Caki2 (cell line): ENCODE data around the gene NUP107. TPM values are rescaled to one million over a fixed set of nuclear protein-coding genes. Genes with fewer than 3 reads are reported as not detected.

Experiments used
- DNase-seq: peaks from one replicate; pipeline ENCODE4 v3.0.0-alpha.2; 2015; ENCODE audit warnings: low read depth
- in situ Hi-C: cut with HindIII; loops from 2 replicates; pipeline ENCODE4 v1.10.0; 2016; ENCODE audit warnings: low sequenced_read_pairs, low pct_unique_long_range_greater_than_20kb, mixed read lengths
- total RNA-seq: library from RNA; depleted of rRNA; stranded (reverse); fragments of >200 nt; shearing (Covaris generic); gene quantifications from 2 replicates; pipeline ENCODE4 v1.2.3, GENCODE V29; 2014; ENCODE audit warnings: low replicate concordance; rRNA removed

NUP107 gene
- total RNA-seq, 1 experiment from 2014 or later: 111 TPM

DNA sequence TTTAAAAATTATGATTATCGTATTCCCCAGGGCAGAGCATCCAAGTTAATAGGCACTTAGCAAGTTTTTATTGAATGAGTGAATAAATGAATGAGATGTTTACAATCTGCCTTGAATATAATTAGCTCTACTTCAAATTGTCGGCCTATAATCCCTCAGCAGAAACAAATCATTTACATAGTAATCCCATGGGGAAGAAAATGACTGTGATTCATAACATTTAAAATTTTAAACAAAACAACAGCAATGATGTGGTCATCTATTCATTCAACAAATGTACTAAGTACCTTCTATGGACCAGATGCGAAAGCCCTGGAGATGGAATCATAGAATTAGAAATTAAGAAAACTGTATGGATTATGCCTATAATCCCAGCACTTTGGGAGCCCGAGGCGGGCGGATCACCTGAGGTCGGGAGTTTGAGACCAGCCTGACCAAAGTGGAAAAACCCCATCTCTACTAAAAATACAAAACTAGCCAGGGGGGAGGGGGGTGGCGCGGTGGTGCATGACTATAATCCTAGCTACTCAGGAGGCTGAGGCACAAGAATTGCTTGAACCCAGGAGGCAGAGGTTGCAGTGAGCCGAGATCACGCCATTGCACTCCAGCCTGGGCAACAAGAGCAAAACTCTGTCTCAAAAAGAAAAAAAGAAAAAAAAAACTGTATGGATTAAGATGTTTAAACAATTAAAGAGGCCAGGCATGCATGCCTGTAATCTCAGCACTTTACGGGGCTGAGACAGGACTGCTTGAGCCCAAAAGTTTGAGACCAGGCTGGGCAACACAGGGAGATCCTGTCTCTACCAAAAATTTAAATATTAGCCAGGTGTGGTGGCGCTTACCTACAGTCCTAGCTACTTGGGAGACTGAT, 103.5 kb downstream of the NUP107 start:
- in situ Hi-C loops: no loop called here
- no peak for DNase-seq

DNA sequence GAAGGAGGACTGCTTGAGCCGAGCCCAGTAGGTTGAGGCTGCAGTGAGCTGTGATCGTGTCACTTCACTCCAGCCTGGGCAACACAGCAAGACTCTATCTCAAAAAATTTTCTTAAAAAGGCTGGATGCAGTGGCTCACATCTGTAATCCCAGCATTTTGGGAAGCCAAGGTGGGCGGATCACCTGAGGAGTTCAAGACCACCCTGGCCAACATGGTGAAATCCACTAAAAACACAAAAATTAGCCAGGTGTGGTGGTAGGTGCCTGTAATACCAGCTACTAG, 104.1 kb downstream of the NUP107 start:
- DNase-seq: no peak
- in situ Hi-C loops: no loop called here

DNA sequence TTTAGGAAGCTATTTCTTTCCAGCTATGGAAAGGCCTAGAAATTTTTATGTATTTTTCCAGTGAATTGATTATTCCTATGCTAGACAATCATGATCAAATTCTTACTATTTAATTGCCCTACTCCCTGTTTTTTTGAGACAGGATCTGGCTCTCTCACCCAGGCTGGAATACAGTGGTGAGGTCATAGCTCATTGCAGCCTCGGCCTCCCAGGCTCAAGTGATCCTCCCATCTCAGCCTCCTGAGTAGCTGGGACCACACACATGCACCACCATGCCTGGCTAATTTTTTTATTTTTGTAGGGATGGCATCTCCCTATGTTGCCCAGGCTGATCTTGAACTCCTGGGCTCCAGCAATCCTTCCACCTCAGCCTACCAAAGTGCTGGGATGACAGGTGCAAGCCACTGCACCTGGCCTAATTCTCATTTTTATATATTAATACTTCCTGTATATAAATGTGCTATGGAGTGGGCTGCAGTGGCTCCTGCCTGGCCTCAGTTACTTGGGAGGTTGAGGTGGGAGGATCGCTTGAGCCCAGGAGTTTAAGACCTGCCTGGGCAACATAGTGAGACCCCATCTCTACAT, 105.2 kb downstream of the NUP107 start:
- in situ Hi-C loops: no loop called here
- DNase-seq: no peak

DNA sequence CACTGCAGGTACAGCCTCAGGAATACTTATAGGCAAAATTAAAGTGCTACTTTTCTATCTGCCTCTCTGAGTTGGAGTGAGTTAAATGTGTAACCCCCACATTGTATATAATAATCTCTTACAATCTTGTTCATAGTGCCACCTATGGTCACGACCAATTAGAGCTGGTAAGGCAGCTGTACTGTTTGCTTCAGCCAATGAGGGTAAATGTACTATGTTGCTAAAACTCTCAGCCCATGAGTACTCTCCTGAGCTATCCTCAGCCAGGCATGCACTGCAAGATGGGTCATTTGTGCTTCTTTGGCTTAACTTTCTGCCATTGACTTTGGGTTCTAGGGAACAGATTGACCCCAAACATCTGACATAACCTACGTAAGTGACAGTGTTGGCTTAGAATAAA, 106.2 kb downstream of the NUP107 start:
- peak; percentile 75 for DNase-seq
- in situ Hi-C loops: no loop called here

DNA sequence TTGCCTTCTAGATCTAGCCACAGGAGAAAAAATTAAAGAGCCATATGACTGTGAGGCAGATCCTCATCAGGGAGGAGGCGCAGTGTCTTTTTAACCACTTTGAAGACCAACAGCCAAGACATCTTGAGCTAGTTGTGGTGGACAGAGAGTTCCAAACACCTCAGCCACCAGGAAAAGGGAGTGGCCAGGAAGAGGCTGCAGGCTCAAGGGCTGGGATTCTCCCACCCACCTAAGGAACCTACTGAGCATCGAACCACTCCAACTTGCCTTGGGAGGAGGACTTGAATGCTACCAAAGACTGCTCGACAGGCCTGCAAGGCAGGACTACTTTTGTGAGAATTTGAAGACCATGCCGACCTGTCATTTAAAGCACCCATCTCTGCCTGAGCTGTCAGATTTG, 106.7 kb downstream of the NUP107 start:
- DNase-seq: no peak
- in situ Hi-C loops: no loop called here

DNA sequence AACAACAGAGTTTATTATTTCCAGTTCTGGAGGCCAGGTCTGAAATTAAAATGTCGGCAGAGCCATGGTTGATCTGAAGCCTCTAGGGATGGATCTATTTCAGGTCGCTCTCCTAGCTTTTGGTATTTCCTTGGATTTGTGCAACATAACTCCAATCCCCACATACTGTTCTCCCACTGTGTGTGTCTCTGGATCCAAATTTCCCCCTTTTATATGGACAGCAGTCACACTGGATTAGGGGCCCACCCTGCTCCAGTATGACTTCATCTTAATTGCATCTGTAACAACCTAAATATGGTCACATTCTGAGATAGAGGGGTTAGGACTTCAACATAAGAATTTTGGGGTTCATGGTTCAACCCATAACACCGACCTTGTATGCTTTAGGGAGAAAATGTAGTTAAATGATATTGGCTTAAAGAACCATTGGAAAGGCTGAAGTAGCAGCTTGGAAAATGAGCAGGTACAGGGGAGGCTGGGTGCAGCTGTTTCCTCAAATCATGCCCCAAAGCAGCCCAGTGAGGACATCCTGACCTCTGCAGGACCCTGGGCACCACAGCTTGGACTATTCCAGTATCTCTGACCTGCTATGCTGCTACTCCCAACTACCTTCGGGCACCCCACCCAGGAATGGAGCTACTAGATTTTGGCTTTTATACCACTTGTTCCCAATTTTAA, 107.3 kb downstream of the NUP107 start:
- in situ Hi-C loops: no loop called here

DNA sequence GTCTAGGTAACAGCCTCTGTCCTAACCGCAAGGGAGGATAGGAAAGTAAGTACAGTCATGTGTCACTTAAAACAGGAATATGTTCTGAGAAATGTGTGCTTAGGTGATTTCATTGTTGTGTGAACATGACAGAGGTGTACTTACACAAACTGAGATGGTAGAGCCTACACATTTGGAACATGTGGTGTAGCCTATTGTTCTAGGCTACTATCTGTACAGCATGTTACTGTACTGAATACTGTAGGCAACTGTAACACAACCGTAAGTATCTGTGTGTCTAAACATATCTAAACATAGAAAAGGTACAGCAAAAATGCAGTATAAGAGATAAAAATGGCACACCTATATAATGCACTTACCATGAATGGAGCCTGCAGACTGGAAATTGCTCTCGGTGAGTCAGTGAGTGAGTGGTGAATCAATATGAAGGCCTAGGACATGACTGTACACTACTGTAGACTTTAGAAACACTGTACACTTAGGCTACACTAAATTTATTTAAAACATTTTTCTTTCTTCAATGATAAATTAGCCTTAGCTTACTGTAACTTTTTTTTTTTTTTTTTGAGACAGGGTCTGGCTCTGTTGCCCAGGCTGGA, 108.0 kb downstream of the NUP107 start:
- DNase-seq: no peak
- in situ Hi-C loops: no loop called here

More for the DNA sequence above, 107.3 kb downstream of the NUP107 start:
- DNase-seq: no peak

Other genes starting within 250 kb of the NUP107 start
- 475 and 498 TPM in 2 replicates for gene RAP1B, start 76.1 kb upstream of the NUP107 start, total RNA-seq
- gene SLC35E3, start 59.2 kb downstream of the NUP107 start, total RNA-seq: 8.3 and 17.5 TPM in 2 replicates
- gene MDM2, start 121.2 kb downstream of the NUP107 start, total RNA-seq: 54.8 and 96.3 TPM in 2 replicates
- 18.0 and 62.9 TPM in 2 replicates for gene CPM, start 246.2 kb downstream of the NUP107 start, total RNA-seq